Right atrium auricular region (tissue), 2 donors: Measurements from ENCODE around the gene MRPS9. TPM values are rescaled to one million over a fixed set of nuclear protein-coding genes. Genes with fewer than 3 reads are reported as not detected.

Source experiments
- DNase-seq: peaks from one replicate; pipeline ENCODE4 v3.0.0-alpha.2; 2019; ENCODE audit warnings: low spot score
- H3K27ac ChIP-seq, 2 donors: fragments of 200-600 bp; sonication (generic); 1 replicate in 1 of 2; 2 replicates in 1 of 2; pipeline ENCODE4 v1.5.1; 2016 to 2019
- H3K27me3 ChIP-seq, 2 donors: fragments of 200-600 bp; sonication (generic); one replicate each; pipeline versions ENCODE4 v1.5.1 to v1.6.0; 2017 to 2019
- H3K36me3 ChIP-seq: fragments of 200-600 bp; sonication (generic); one replicate; pipeline ENCODE4 v1.5.1; 2016
- H3K4me1 ChIP-seq, 2 donors: fragments of 200-600 bp; sonication (generic); one replicate each; pipeline versions ENCODE4 v1.5.1 to v1.6.0; 2017 to 2019
- H3K4me3 ChIP-seq, 2 donors: fragments of 200-600 bp; sonication (generic); 1 replicate in 1 of 2; 2 replicates in 1 of 2; pipeline ENCODE4 v1.5.1; 2017 to 2019; ENCODE audit warnings: mild to moderate bottlenecking in 1 of 2, moderate library complexity in 1 of 2
- H3K9me3 ChIP-seq, 2 donors: fragments of 200-600 bp; sonication (generic); one replicate each; pipeline ENCODE4 v1.5.1; 2019
- CTCF ChIP-seq, 2 donors: fragments of 200-600 bp; sonication (generic); IDR thresholded peaks; one replicate each; pipeline ENCODE4 v1.5.1; 2019; ENCODE audit warnings: antibody characterized with exemption in 2 of 2
- total RNA-seq, 2 donors: library from RNA; depleted of rRNA; stranded (reverse); fragments of >200 nt; gene quantifications; one replicate each; pipeline ENCODE4 v1.1.0, GENCODE V29; 2016

The MRPS9 gene
- total RNA-seq, 2 donors from 2014 or later: 29.0 to 51.4 TPM

GRCh38 chr2:105078906-105079495, 41.1 kb downstream of the MRPS9 start:
- H3K9me3 ChIP-seq: no peaks in the 10 kb centered on the region
- no peaks in the 10 kb centered on the region for H3K4me1 ChIP-seq
- no peak overlapping the region for H3K27ac ChIP-seq
- no peak overlapping the region for H3K4me3 ChIP-seq
- TF ChIP-seq CTCF (IDR thresholded peaks at IDR 0.05): no peak
- no peak for DNase-seq
- no peaks in the 10 kb centered on the region for H3K36me3 ChIP-seq
- H3K27me3 ChIP-seq: no peaks in the 10 kb centered on the region

- Histone ChIP-seq H3K4me1 (no peaks in the 10 kb centered on the region), H3K9me3 (no peaks in the 10 kb centered on the region), H3K4me3 (no peak overlapping the region), H3K27ac (no peak overlapping the region), H3K36me3 (no peaks in the 10 kb centered on the region), H3K27me3 (no peaks in the 10 kb centered on the region)
- DNase-seq: no peak
- no peak for TF ChIP-seq CTCF (IDR thresholded peaks at IDR 0.05)
These were observed 42.6 kb downstream of the MRPS9 start for GRCh38 chr2:105080461-105080860.

GRCh38 chr2:105081006-105081601, 43.2 kb downstream of the MRPS9 start:
- no peaks in the 10 kb centered on the region for H3K27me3 ChIP-seq
- TF ChIP-seq CTCF (IDR thresholded peaks at IDR 0.05): no peak
- no peaks in the 10 kb centered on the region for H3K9me3 ChIP-seq
- no peaks in the 10 kb centered on the region for H3K4me1 ChIP-seq
- DNase-seq: no peak
- no peak overlapping the region for H3K4me3 ChIP-seq
- no peaks in the 10 kb centered on the region for H3K36me3 ChIP-seq
- H3K27ac ChIP-seq: no peak overlapping the region

- H3K4me3 ChIP-seq: no peak overlapping the region
- no peak for TF ChIP-seq CTCF (IDR thresholded peaks at IDR 0.05)
- H3K36me3 ChIP-seq: no peaks in the 10 kb centered on the region
- no peak for DNase-seq
- H3K4me1 ChIP-seq: no peaks in the 10 kb centered on the region
- H3K27me3 ChIP-seq: no peaks in the 10 kb centered on the region
- no peak overlapping the region for H3K27ac ChIP-seq
- no peaks in the 10 kb centered on the region for H3K9me3 ChIP-seq
These were observed 44.2 kb downstream of the MRPS9 start for GRCh38 chr2:105082107-105082506.

- Histone ChIP-seq H3K36me3 (no peaks in the 10 kb centered on the region), H3K27ac (no peak overlapping the region), H3K27me3 (no peaks in the 10 kb centered on the region), H3K9me3 (no peaks in the 10 kb centered on the region), H3K4me3 (no peak overlapping the region), H3K4me1 (no peaks in the 10 kb centered on the region)
- no peak for DNase-seq
- no peak for TF ChIP-seq CTCF (IDR thresholded peaks at IDR 0.05)
These were observed 47.7 kb downstream of the MRPS9 start for GRCh38 chr2:105085525-105085924.

- TF ChIP-seq CTCF (IDR thresholded peaks at IDR 0.05): no peak
- no peak for DNase-seq
- no peaks in the 10 kb centered on the region for H3K9me3 ChIP-seq
- H3K4me3 ChIP-seq: no peak overlapping the region
- H3K36me3 ChIP-seq: no peaks in the 10 kb centered on the region
- no peak overlapping the region for H3K27ac ChIP-seq
- no peaks in the 10 kb centered on the region for H3K4me1 ChIP-seq
- H3K27me3 ChIP-seq: no peaks in the 10 kb centered on the region
These were observed 49.4 kb downstream of the MRPS9 start for GRCh38 chr2:105087273-105087672.
